A549 (cell line): Measurements from ENCODE around the gene GFY. TPM values are rescaled to one million over a fixed set of nuclear protein-coding genes. Genes with fewer than 3 reads are reported as not detected.
"Not testable (repeated sequence)": the region's sequence is repeated elsewhere in the genome, so short reads cannot be mapped to it uniquely, and the experiment has no call there.

Experiments
- ATAC-seq, 2 experiments: fragments of 200-7000 bp in 1 of 2; fragments of >200 bp in 1 of 2; cut with Nextera tagmentation in 1 of 2; cut with Tn5 transposase in 1 of 2; 3 replicates each; pipeline versions ENCODE4 v1.8.0 to v1.9.1; 2018 to 2020; ENCODE audit warnings: mild to moderate bottlenecking in 1 of 2, moderate library complexity in 1 of 2
- CTCF ChIA-PET: fragments of 300-600 bp; sonication (Branson Sonifier 250); formaldehyde crosslinking; extraction: SDS; loops from one replicate; lab custom pipeline; 2021; ENCODE audit warnings: antibody characterized with exemption, inconsistent platforms; lab: Yijun Ruan, JAX
- POLR2A ChIA-PET: fragments of 350-600 bp; formaldehyde crosslinking; extraction: SDS; loops from one replicate; lab custom pipeline; 2021; ENCODE audit warnings: antibody characterized with exemption, inconsistent platforms; lab: Yijun Ruan, JAX
- DNase-seq, 2 experiments: peaks; one replicate each; pipeline versions ENCODE4 v3.0.0 to v3.0.0-alpha.2; 2011 to 2016; ENCODE audit warnings: low read depth in 1 of 2, low spot score in 1 of 2
- FAIRE-seq: peaks from 2 replicates; lab custom pipeline; 2011; peaks lifted over from hg19 to GRCh38; lab: Jason Lieb, UNC
- H3K27ac ChIP-seq, 2 experiments: fragments of >200 bp; sonication (Bioruptor Twin); formaldehyde crosslinking; 3 replicates each; pipeline ENCODE4 v1.5.1; 2016 to 2017
- H3K4me1 ChIP-seq: fragments of >200 bp; sonication (Bioruptor Twin); formaldehyde crosslinking; 3 replicates; pipeline ENCODE4 v1.6.1; 2016
- H3K4me2 ChIP-seq: fragments of >200 bp; sonication (Bioruptor Twin); formaldehyde crosslinking; 3 replicates; pipeline ENCODE4 v1.6.1; 2016
- H3K4me3 ChIP-seq: fragments of >200 bp; sonication (Bioruptor Twin); formaldehyde crosslinking; 3 replicates; pipeline ENCODE4 v1.5.1; 2016
- H3K9me3 ChIP-seq: fragments of >200 bp; sonication (Bioruptor Twin); formaldehyde crosslinking; 3 replicates; pipeline ENCODE4 v1.6.1; 2016
- E2F6 ChIP-seq: IDR thresholded peaks from 2 replicates; pipeline ENCODE4 v1.6.1; 2012; ENCODE audit warnings: low read depth, borderline replicate concordance
- EHMT2 ChIP-seq: fragments of 200-600 bp; sonication (generic); IDR thresholded peaks from 2 replicates; pipeline ENCODE4 v1.6.1; 2016; ENCODE audit warnings: antibody characterized with exemption, low read depth, mild to moderate bottlenecking, moderate library complexity
- HEYL ChIP-seq: fragments of 250-450 bp; sonication (Bioruptor Pico); IDR thresholded peaks from 2 replicates; pipeline ENCODE4 v1.8.0; 2021; ENCODE audit warnings: mild to moderate bottlenecking, moderate library complexity
- JUN ChIP-seq, 2 experiments: fragments of >200 bp; sonication (Bioruptor Twin); formaldehyde crosslinking; IDR thresholded peaks; 2 replicates in 1 of 2; 3 replicates in 1 of 2; pipeline ENCODE4 v1.6.1; 2016 to 2017
- KDM1A ChIP-seq: fragments of 200-600 bp; sonication (generic); IDR thresholded peaks from 2 replicates; pipeline ENCODE4 v1.6.1; 2016; ENCODE audit warnings: low read depth, mild to moderate bottlenecking
- MYC ChIP-seq: IDR thresholded peaks from 2 replicates; pipeline ENCODE4 v1.6.1; 2012; ENCODE audit warnings: mild to moderate bottlenecking, inconsistent platforms, low read length, improper control_type of control experiment, borderline replicate concordance
- PHF8 ChIP-seq: fragments of 200-600 bp; sonication (generic); IDR thresholded peaks from 2 replicates; pipeline ENCODE4 v1.6.1; 2016; ENCODE audit warnings: low read depth, mild to moderate bottlenecking, antibody characterized with exemption, moderate library complexity, borderline replicate concordance
- RCOR1 ChIP-seq: fragments of 150-350 bp; IDR thresholded peaks from 2 replicates; pipeline ENCODE4 v1.6.1; 2014; ENCODE audit warnings: antibody characterized with exemption, low read length, low read depth
- SMC3 ChIP-seq: fragments of >200 bp; sonication (Bioruptor Twin); formaldehyde crosslinking; IDR thresholded peaks from 3 replicates; pipeline ENCODE4 v1.6.1; 2018; ENCODE audit warnings: inconsistent platforms
- ZFP36 ChIP-seq: fragments of 450-650 bp; IDR thresholded peaks from 2 replicates; pipeline ENCODE4 v1.6.1; 2014; ENCODE audit warnings: borderline replicate concordance; ENCODE audit not compliant: partially characterized antibody
- WGBS: methylation state at CpG from one replicate; pipeline ENCODE4 v1.1.6; 2017; ENCODE audit errors: missing lambda C conversion rate; 5-methylcytosine and 5-hydroxymethylcytosine counted together
- polyA plus RNA-seq, 4 experiments: library from polyadenylated mRNA; depleted of rRNA in 3 of 4; stranded (reverse); fragments of >200 nt; fragmentation: RNase III in 1 of 4; extraction: RNeasy Plus Mini Kit Qiagen cat#74134 plus additional on column Dnase treatment in 1 of 4; gene quantifications; 2 replicates in 3 of 4; 3 replicates in 1 of 4; pipeline ENCODE4 v1.2.3, GENCODE V29; 2011 to 2017
- TF ChIP-seq, protein P1 (sequence below): fragments of 200-600 bp; sonication (generic); IDR thresholded peaks from 2 replicates; pipeline ENCODE4 v1.6.1; 2016; ENCODE audit warnings: antibody characterized with exemption, mild to moderate bottlenecking, moderate library complexity

GFY gene
- polyA plus RNA-seq, 2 of the 4 experiments (the other 2 are of a cell fraction), result 0.06 TPM; not detected in 1

- TF ChIP-seq, protein P1, sequence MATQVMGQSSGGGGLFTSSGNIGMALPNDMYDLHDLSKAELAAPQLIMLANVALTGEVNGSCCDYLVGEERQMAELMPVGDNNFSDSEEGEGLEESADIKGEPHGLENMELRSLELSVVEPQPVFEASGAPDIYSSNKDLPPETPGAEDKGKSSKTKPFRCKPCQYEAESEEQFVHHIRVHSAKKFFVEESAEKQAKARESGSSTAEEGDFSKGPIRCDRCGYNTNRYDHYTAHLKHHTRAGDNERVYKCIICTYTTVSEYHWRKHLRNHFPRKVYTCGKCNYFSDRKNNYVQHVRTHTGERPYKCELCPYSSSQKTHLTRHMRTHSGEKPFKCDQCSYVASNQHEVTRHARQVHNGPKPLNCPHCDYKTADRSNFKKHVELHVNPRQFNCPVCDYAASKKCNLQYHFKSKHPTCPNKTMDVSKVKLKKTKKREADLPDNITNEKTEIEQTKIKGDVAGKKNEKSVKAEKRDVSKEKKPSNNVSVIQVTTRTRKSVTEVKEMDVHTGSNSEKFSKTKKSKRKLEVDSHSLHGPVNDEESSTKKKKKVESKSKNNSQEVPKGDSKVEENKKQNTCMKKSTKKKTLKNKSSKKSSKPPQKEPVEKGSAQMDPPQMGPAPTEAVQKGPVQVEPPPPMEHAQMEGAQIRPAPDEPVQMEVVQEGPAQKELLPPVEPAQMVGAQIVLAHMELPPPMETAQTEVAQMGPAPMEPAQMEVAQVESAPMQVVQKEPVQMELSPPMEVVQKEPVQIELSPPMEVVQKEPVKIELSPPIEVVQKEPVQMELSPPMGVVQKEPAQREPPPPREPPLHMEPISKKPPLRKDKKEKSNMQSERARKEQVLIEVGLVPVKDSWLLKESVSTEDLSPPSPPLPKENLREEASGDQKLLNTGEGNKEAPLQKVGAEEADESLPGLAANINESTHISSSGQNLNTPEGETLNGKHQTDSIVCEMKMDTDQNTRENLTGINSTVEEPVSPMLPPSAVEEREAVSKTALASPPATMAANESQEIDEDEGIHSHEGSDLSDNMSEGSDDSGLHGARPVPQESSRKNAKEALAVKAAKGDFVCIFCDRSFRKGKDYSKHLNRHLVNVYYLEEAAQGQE, result no peak
- TF ChIP-seq HEYL (CRISPR knock-in tag) (no peak), EHMT2 (no peak)
Observed at GRCh38 chr19:49443366-49444099, 18.3 kb downstream of the GFY start (continued).

- Histone ChIP-seq H3K4me1 (peaks cover 19% of the 10 kb centered on the region), H3K4me2 (peak overlapping the region; percentile 99)
- POLR2A ChIA-PET, result interaction anchor here (0.7 kb wide), 2 partner anchors 53 to 61 kb away, joined by 3 to 4 read pairs; no protein-coding TSS in a partner anchor
- FAIRE-seq, ATAC-seq, H3K9me3 ChIP-seq, DNase-seq, H3K27ac ChIP-seq, H3K4me3 ChIP-seq: not testable (repeated sequence)
- CTCF ChIA-PET, result interaction anchor here (0.6 to 19.0 kb wide), 18 partner anchors 8 to 330 kb away, joined by 3 to 244 read pairs (median 4); partner anchors contain the start of genes KASH5, NOSIP and PRRG2
- 73% methylated on average over 5 of the region's 5 CpGs for WGBS
Observed at GRCh38 chr19:49444100-49444700, 19.0 kb downstream of the GFY start.

DNA sequence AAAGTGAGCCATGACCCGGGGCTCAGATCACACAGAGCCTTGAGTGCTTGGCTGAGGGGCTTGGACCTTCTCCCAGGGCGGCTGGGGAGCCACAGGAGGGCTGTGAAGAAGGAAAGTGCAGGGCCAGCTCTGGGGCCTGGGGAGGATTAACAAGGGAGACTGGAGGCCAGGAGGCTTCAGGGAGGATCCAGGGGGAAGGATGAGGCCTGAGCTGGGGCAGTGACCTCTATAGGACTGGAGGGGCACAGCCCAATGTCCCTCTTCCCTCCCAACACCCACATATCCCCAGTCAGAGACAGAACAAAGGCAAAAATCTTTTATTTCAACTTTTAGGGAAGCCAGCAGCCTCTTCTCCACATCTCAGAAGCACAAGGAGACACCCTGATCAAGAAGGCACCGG, 20.8 kb downstream of the GFY start:
- no peak overlapping the region for H3K4me3 ChIP-seq
- TF ChIP-seq RCOR1, result no peak
- 0 out of 5 replicates have a peak, but pooled peaks of 1 of the 2 experiments have one; percentile 14 for TF ChIP-seq JUN (IDR thresholded peaks at IDR 0.05)
- TF ChIP-seq SMC3, result no peak
- TF ChIP-seq MYC, result no peak
- H3K4me2 ChIP-seq, result no peak overlapping the region
- H3K9me3 ChIP-seq, result no peaks in the 10 kb centered on the region
- DNase-seq (peak in 1 of 2 experiments; percentile 57), FAIRE-seq (no peak), ATAC-seq (no peak)
- no peak overlapping the region for H3K27ac ChIP-seq
- 87% methylated on average over 3 of the region's 3 CpGs for WGBS
- ChIA-PET CTCF (interaction anchor here (0.6 to 19.0 kb wide), 11 partner anchors 10 to 220 kb away, joined by 3 to 244 read pairs (median 5); partner anchors contain the start of genes FLT3LG, KASH5, NOSIP and PRRG2), POLR2A (no interaction called here)
- peaks cover 18% of the 10 kb centered on the region for H3K4me1 ChIP-seq

DNA sequence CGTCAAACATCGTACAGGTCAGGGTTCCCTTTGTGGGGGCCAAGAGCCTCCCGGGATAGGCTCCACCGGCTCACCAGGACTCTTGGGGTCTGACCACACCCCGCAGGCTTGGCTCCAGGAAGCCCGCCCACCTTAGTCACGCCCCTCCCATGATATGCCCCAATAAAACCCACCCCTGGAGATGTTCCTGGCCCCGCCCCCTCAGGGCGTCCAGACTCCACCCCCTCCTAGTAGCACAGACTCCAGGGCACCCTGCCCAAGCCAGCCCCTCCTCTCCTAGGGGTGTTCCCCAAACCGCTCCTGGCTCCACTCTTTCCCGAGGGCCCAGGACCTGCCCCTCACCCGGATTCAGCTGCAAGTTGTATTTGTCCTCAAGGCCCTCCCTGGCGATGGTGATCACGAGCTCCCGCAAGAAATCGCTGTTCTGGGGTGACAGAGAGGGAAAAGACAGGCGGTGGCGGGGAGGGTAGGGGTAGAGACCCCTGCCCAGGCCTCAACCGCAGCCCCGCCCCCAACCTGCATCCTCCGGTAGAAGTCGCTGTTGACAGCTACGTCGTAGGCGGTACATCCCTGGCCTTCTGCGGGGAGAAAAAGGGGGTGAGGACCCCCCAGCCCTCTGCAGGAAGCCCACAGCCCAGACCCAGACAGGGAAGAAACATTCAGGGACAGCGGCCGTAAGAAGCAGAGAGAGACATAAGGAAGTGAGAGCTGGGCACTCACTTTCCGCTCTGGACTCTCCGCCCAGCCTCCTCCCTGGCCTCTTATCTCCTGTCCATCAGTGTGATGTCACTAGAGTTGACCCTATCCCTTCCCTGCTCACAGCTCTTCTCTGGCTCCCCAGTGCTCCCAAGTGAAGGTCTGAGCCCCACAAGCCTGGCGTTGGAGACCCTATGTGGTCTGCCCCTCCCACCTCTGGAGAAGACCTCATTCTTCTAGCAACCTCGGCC, 22.6 kb downstream of the GFY start:
- TF ChIP-seq E2F6 (no peak), KDM1A (no peak), RCOR1 (no peak), ZFP36 (no peak), PHF8 (no peak)
- ATAC-seq, result no peak

More for the DNA sequence above, 22.6 kb downstream of the GFY start:
- 86% methylated on average over 30 of the region's 32 CpGs for WGBS
- Histone ChIP-seq H3K27ac (no peak overlapping the region), H3K9me3 (no peaks in the 10 kb centered on the region), H3K4me3 (no peak overlapping the region), H3K4me1 (peaks cover 10% of the 10 kb centered on the region), H3K4me2 (no peak overlapping the region)
- DNase-seq, result peak in 1 of 2 experiments; percentile 68
- ChIA-PET POLR2A (no interaction called here), CTCF (interaction anchor here (1.1 to 19.0 kb wide), 7 partner anchors 26 to 222 kb away, joined by 3 to 244 read pairs (median 10); partner anchors contain the start of genes FLT3LG and KASH5)
- no peak for FAIRE-seq
